M059J (cell line): ENCODE results near the gene CTXND1. TPM values are rescaled to one million over a fixed set of nuclear protein-coding genes. Genes with fewer than 3 reads are reported as not detected.
A peak's percentile ranks its signal among the peaks of the same experiment; 100 is the strongest.

ENCODE experiments used
- DNase-seq: peaks from one replicate; pipeline ENCODE4 v3.0.0-alpha.2; 2012; ENCODE audit warnings: low read depth
- total RNA-seq: library from RNA; depleted of rRNA; stranded (reverse); fragments of >200 nt; shearing (Covaris generic); gene quantifications from 2 replicates; pipeline ENCODE4 v1.2.3, GENCODE V29; 2014

The CTXND1 gene
- total RNA-seq, 1 experiment from 2014 or later: not detected

GRCh38 chr15:80210611-80211573 lies 41.1 kb downstream of the CTXND1 start:
- no peak for DNase-seq

- DNase-seq: no peak
These were observed 43.0 kb downstream of the CTXND1 start for GRCh38 chr15:80208758-80209734.

- DNase-seq: no peak
These were observed 44.1 kb downstream of the CTXND1 start for GRCh38 chr15:80207887-80208286.

- DNase-seq: no peak
These were observed 47.8 kb downstream of the CTXND1 start for GRCh38 chr15:80204231-80204630.

- no peak for DNase-seq
These were observed 48.6 kb downstream of the CTXND1 start for GRCh38 chr15:80203361-80203885.

GRCh38 chr15:80202641-80203360 lies 49.2 kb downstream of the CTXND1 start:
- DNase-seq: peak; percentile 3

- DNase-seq: no peak
These were observed 50.0 kb downstream of the CTXND1 start for GRCh38 chr15:80202016-80202315.

- no peak for DNase-seq
These were observed 50.6 kb downstream of the CTXND1 start for GRCh38 chr15:80201256-80202015.

- no peak for DNase-seq
These were observed 52.1 kb downstream of the CTXND1 start for GRCh38 chr15:80199869-80200268.

GRCh38 chr15:80199366-80199765 lies 52.6 kb downstream of the CTXND1 start:
- DNase-seq: no peak

GRCh38 chr15:80194914-80195313 lies 57.1 kb downstream of the CTXND1 start:
- no peak for DNase-seq

GRCh38 chr15:80194186-80194585 lies 57.8 kb downstream of the CTXND1 start:
- DNase-seq: no peak

GRCh38 chr15:80191897-80192595 lies 60.0 kb downstream of the CTXND1 start:
- DNase-seq: no peak

- DNase-seq: no peak
These were observed 60.8 kb downstream of the CTXND1 start for GRCh38 chr15:80191198-80191597.

- peak; percentile 32 for DNase-seq
These were observed 63.8 kb downstream of the CTXND1 start for GRCh38 chr15:80188251-80188650.

GRCh38 chr15:80186597-80186996 lies 65.4 kb downstream of the CTXND1 start:
- DNase-seq: no peak

- DNase-seq: no peak
These were observed 65.9 kb downstream of the CTXND1 start for GRCh38 chr15:80186066-80186465.

GRCh38 chr15:80185152-80185551 lies 66.9 kb downstream of the CTXND1 start:
- DNase-seq: no peak

GRCh38 chr15:80184554-80184953 lies 67.5 kb downstream of the CTXND1 start:
- no peak for DNase-seq

GRCh38 chr15:80183886-80184285 lies 68.1 kb downstream of the CTXND1 start:
- no peak for DNase-seq
